Measurements from ENCODE around the gene B4GALNT3.

- no peak for TF ChIP-seq EZH2 (IDR thresholded peaks at IDR 0.05)
- TF ChIP-seq POLR2AphosphoS5 (IDR thresholded peaks at IDR 0.05; ENCODE audit: borderline replicate concordance, low read depth, low read length): no peak
- no peak for TF ChIP-seq FOXP2 (optimal IDR thresholded peaks at IDR 0.05; ENCODE audit: control extremely low read depth, extremely low read length, insufficient read depth)
Observed at GRCh38 chr12:549476-550082, 89.8 kb downstream of the B4GALNT3 start.

Data from SK-N-MC (cell line).